Gastrocnemius medialis (tissue), 4 donors: ENCODE results near the gene SIRT5. TPM values are rescaled to one million over a fixed set of nuclear protein-coding genes. Genes with fewer than 3 reads are reported as not detected.

ENCODE experiments used
- ATAC-seq, 2 donors: fragments of 150-250 bp; one replicate each; pipeline ENCODE4 v1.9.1; 2016
- DNase-seq, 2 donors: peaks; one replicate each; pipeline ENCODE4 v3.0.0-alpha.2; 2019
- H3K27ac ChIP-seq, 4 donors: fragments of 200-600 bp; sonication (generic); 1 replicate in 1 of 4; 2 replicates in 3 of 4; pipeline ENCODE4 v1.5.1; 2016 to 2018; ENCODE audit warnings: mild to moderate bottlenecking in 2 of 4, moderate library complexity in 1 of 4
- H3K27me3 ChIP-seq, 3 donors: fragments of 200-600 bp; sonication (generic) in 2 of 3; 1 replicate in 1 of 3; 2 replicates in 2 of 3; pipeline versions ENCODE4 v1.5.1 to v1.6.0; 2016 to 2019; ENCODE audit warnings: mild to moderate bottlenecking in 1 of 3, moderate library complexity in 1 of 3
- H3K36me3 ChIP-seq, 2 donors: fragments of 200-600 bp; sonication (generic) in 1 of 2; one replicate each; pipeline ENCODE4 v1.5.1; 2017 to 2018
- H3K4me1 ChIP-seq, 2 donors: fragments of 200-600 bp; sonication (generic) in 1 of 2; one replicate each; pipeline ENCODE4 v1.5.1; 2016 to 2017; ENCODE audit warnings: mild to moderate bottlenecking in 2 of 2
- H3K4me3 ChIP-seq, 4 donors: fragments of 200-600 bp; sonication (generic) in 3 of 4; 1 replicate in 1 of 4; 2 replicates in 3 of 4; pipeline ENCODE4 v1.5.1; 2016 to 2019; ENCODE audit warnings: mild to moderate bottlenecking in 2 of 4
- H3K9me3 ChIP-seq, 3 donors: fragments of 200-600 bp; sonication (generic) in 2 of 3; 1 replicate in 1 of 3; 2 replicates in 2 of 3; pipeline ENCODE4 v1.5.1; 2016 to 2019
- CTCF ChIP-seq, 5 experiments: fragments of 450-650 bp in 3 of 5; fragments of 200-600 bp in 2 of 5; sonication (generic) in 2 of 5; IDR thresholded peaks in 4 of 5; conservative IDR thresholded peaks in 1 of 5; 1 replicate in 4 of 5; 2 replicates in 1 of 5; pipeline ENCODE4 v1.5.1; 2016 to 2019; ENCODE audit warnings: antibody characterized with exemption in 5 of 5, mild to moderate bottlenecking in 3 of 5, moderate library complexity in 3 of 5
- POLR2A ChIP-seq, 2 donors: fragments of 450-650 bp; IDR thresholded peaks; one replicate each; pipeline ENCODE4 v1.6.1; 2017; ENCODE audit warnings: antibody characterized with exemption in 2 of 2, mild to moderate bottlenecking in 2 of 2, moderate library complexity in 2 of 2
- in situ Hi-C, 4 donors: fragments of 200-750 bp; cut with MboI; loops; one replicate each; pipeline versions ENCODE4 v1.15.0 to v1.8.0; 2017; ENCODE audit warnings: low sequenced_read_pairs in 4 of 4
- intact Hi-C: fragments of 100-400 bp; cut with DNase I; formaldehyde crosslinking; loops from one replicate; pipeline ENCODE4 v1.15.1; 2023; ENCODE audit warnings: low total_unique reads
- total RNA-seq, 4 donors: library from RNA; depleted of rRNA; stranded (reverse); fragments of >200 nt; gene quantifications; one replicate each; pipeline versions ENCODE4 v1.1.0 to v1.2.3, GENCODE V29; 2016

SIRT5 gene
- total RNA-seq, 4 donors from 2014 or later, result 16.1 to 18.0 (median 17.0) TPM

GRCh38 chr6:13572951-13573654 lies 1.3 kb upstream of the SIRT5 start:
- peak overlapping the region; percentile 93 to 99 (median 98) for H3K27ac ChIP-seq

GRCh38 chr6:13573669-13574110 lies 711 bp upstream of the SIRT5 start:
- Histone ChIP-seq H3K36me3 (no peaks in the 10 kb centered on the region), H3K27me3 (no peaks in the 10 kb centered on the region), H3K9me3 (no peaks in the 10 kb centered on the region), H3K4me1 (peaks cover 10 to 12% of the 10 kb centered on the region in 2 donors), H3K4me3 (peak overlapping the region; percentile 76 to 98 (median 84)), H3K27ac (peak overlapping the region; percentile 93 to 99 (median 98))
- intact Hi-C loops (loop anchor here (1.0 to 10.0 kb wide), 8 partner anchors 35 to 245 kb away; partner anchors contain the start of genes GFOD1, NOL7 and TBC1D7), in situ Hi-C loops (loop anchor here in 1 of 4 donors (25.0 kb wide), 1 partner anchor 489 kb away; no protein-coding TSS in a partner anchor)
- DNase-seq, result peak; percentile 11 to 45
- TF ChIP-seq CTCF (IDR thresholded peaks at IDR 0.05 in 4 of 5, conservative IDR thresholded peaks at IDR 0.05 in 1 of 5) (no peak), POLR2A (IDR thresholded peaks at IDR 0.05) (no peak)
- ATAC-seq, result no peak

More at GRCh38 chr6:13572951-13573654, 1.3 kb upstream of the SIRT5 start:
- no peaks in the 10 kb centered on the region for H3K36me3 ChIP-seq
- TF ChIP-seq CTCF (IDR thresholded peaks at IDR 0.05 in 4 of 5, conservative IDR thresholded peaks at IDR 0.05 in 1 of 5) (no peak), POLR2A (IDR thresholded peaks at IDR 0.05) (no peak)
- H3K4me1 ChIP-seq, result peaks cover 8% of the 10 kb centered on the region in 2 donors
- H3K9me3 ChIP-seq, result no peaks in the 10 kb centered on the region
- ATAC-seq, result no peak
- no peak for DNase-seq
- in situ Hi-C loops, result loop anchor here in 1 of 4 donors (25.0 kb wide), 1 partner anchor 489 kb away; no protein-coding TSS in a partner anchor
- no peaks in the 10 kb centered on the region for H3K27me3 ChIP-seq
- intact Hi-C loops, result loop anchor here (5.0 to 10.0 kb wide), 2 partner anchors 88 to 161 kb away; partner anchors contain the start of gene GFOD1
- peak overlapping the region; percentile 76 to 98 (median 84) for H3K4me3 ChIP-seq

GRCh38 chr6:13574149-13574570 lies 241 bp upstream of the SIRT5 start:
- peak; percentile 88 to 93 for ATAC-seq
- H3K9me3 ChIP-seq, result no peaks in the 10 kb centered on the region
- peak overlapping the region; percentile 76 to 98 (median 84) for H3K4me3 ChIP-seq
- peak; percentile 90 to 92 for DNase-seq
- H3K27ac ChIP-seq, result peak overlapping the region; percentile 93 to 99 (median 98)
- intact Hi-C loops, result loop anchor here (1.0 to 10.0 kb wide), 8 partner anchors 35 to 245 kb away; partner anchors contain the start of genes GFOD1, NOL7 and TBC1D7
- no peaks in the 10 kb centered on the region for H3K36me3 ChIP-seq
- no peaks in the 10 kb centered on the region for H3K27me3 ChIP-seq
- peaks cover 15 to 17% of the 10 kb centered on the region in 2 donors for H3K4me1 ChIP-seq
- in situ Hi-C loops, result loop anchor here in 1 of 4 donors (25.0 kb wide), 1 partner anchor 488 kb away; no protein-coding TSS in a partner anchor
- TF ChIP-seq CTCF (IDR thresholded peaks at IDR 0.05 in 4 of 5, conservative IDR thresholded peaks at IDR 0.05 in 1 of 5), result peak; percentile 50 to 69 (median 64)
- TF ChIP-seq POLR2A (IDR thresholded peaks at IDR 0.05), result no peak

- intact Hi-C loops (loop anchor here (1.0 to 10.0 kb wide), 6 partner anchors 37 to 247 kb away; partner anchors contain the start of genes GFOD1 and TBC1D7), in situ Hi-C loops (no loop called here)
- H3K36me3 ChIP-seq, result peaks cover 0 to 6% of the 10 kb centered on the region in 2 donors
- peaks cover 19% of the 10 kb centered on the region in 2 donors for H3K4me1 ChIP-seq
- H3K27ac ChIP-seq, result peak overlapping the region; percentile 93 to 99 (median 98)
- TF ChIP-seq CTCF (IDR thresholded peaks at IDR 0.05 in 4 of 5, conservative IDR thresholded peaks at IDR 0.05 in 1 of 5) (peak in 3 of 5 experiments; percentile 82 to 88 (median 84)), POLR2A (IDR thresholded peaks at IDR 0.05) (no peak)
- peak overlapping the region; percentile 76 to 98 (median 84) for H3K4me3 ChIP-seq
- no peaks in the 10 kb centered on the region for H3K27me3 ChIP-seq
- DNase-seq (no peak), ATAC-seq (no peak)
- H3K9me3 ChIP-seq, result no peaks in the 10 kb centered on the region
These were observed 975 bp downstream of the SIRT5 start for GRCh38 chr6:13575377-13575775.
